ENCODE data around the gene RCAN2. TPM values are rescaled to one million over a fixed set of nuclear protein-coding genes. Genes with fewer than 3 reads are reported as not detected.

Gene RCAN2
- polyA plus RNA-seq, 3 donors = 1.9 to 8.4 (median 4.7) TPM

DNA sequence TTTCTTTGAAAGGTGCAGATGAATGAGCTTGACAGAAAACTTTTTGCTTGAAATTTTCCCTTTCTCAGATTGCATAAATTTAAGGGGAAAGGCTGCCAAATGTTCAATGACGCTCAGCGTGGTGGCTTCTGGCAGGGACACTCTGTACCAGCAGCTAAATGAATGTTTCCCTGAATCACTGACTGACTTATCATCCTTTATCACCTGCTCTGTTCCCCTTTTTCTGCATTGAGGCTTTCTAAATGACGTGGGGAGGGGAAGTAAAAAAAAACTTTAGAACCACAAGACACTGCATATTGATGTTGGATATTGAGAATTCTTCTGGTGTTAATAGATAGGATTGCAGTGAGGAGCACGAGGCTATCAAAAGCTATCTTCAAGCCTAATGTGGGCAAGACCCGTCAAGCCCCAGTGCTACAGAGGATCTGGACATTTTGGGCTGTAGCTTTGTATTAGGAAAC lies 273.5 kb downstream of the RCAN2 start:
- H3K27ac ChIP-seq (ENCODE audit: low read depth, low read length) = no peak overlapping the region
- 49 to 62% (median 57%) methylated on average over 5 of the region's 5 CpGs for WGBS, 3 donors

DNA sequence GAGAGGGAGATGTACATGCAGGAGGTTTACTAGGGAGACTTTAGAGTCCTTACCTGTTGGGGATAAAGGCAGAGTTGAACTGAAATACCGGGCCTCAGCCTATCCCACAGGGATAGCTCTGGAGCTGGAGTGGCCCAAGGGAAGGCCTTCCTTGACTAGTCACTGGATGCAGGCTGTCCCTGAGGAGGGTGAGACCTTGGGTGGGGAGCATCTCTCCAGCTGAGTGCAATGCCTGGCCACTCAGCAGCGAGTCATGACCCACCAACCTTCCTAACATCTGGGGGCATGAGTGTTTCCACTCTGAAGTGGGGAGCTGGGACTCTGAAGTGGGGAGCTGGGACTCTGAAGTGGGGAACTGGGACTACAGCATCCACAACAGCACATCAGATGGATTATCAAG lies 274.4 kb downstream of the RCAN2 start:
- H3K27ac ChIP-seq (ENCODE audit: low read depth, low read length) = no peak overlapping the region
- WGBS, 3 donors = 95 to 97% (median 95%) methylated on average over 2 of the region's 2 CpGs

DNA sequence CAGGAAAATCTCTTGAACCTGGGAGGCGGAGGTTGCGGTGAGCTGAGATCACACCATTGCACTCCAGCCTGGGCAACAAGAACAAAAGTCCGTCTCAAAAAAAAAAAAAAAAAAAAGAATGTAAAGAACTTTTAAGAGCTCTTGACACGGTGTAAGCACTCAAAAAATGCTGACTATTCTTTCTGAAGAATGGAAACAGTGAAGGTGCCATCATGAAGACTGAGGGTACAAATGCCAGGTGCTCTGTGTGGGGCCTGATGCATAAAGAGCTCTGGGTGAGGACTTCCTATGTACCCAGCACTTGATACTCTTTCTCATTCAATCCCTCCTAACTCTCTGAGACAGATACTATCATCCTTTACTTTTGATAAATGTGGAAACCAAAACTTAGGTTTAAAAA lies 275.5 kb downstream of the RCAN2 start:
- H3K27ac ChIP-seq (ENCODE audit: low read depth, low read length) = no peak overlapping the region
- WGBS, 3 donors = 91 to 94% (median 93%) methylated on average over 4 of the region's 4 CpGs

DNA sequence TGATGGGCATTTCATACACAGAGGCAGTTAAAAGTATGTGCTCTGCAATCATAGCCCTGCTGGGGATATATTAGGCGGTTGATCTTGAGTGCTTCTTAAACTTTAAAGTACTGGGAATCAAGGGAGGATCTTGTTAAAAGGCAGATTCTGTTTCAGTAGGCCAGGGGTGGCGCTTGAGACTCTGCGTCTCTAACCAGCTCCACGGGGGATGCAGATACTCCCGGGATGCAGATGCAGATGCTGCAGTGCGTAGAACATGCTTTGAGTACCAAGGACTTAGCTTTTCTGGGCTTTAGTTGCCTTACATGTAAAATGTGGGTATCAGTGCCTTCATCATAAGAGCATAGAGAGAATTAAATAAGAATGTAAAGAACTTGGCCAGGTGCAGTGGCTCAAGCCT lies 276.0 kb downstream of the RCAN2 start:
- 73 to 86% (median 84%) methylated on average over 6 of the region's 6 CpGs for WGBS, 3 donors
- H3K27ac ChIP-seq (ENCODE audit: low read depth, low read length) = no peak overlapping the region

DNA sequence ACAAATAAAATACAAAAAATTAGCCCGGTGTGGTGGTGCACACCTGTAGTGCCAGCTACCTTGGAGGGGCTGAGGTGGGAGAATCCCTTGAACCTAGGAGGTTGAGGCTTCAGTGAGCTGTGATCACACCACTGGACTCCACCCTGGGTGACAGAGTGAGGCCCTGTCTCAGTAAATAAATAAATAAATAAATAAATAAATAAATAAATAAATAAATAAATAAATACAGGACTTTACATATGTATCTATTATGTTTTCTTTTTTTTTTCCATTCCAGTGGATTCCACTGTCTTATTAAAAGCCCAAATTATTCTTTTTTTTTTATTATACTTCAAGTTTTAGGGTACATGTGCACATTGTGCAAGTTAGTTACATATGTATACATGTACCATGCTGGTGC lies 279.3 kb downstream of the RCAN2 start:
- WGBS, 3 donors = 96 to 97% (median 96%) methylated on average over 1 of the region's 1 CpG
- no peak overlapping the region for H3K27ac ChIP-seq (ENCODE audit: low read depth, low read length)

DNA sequence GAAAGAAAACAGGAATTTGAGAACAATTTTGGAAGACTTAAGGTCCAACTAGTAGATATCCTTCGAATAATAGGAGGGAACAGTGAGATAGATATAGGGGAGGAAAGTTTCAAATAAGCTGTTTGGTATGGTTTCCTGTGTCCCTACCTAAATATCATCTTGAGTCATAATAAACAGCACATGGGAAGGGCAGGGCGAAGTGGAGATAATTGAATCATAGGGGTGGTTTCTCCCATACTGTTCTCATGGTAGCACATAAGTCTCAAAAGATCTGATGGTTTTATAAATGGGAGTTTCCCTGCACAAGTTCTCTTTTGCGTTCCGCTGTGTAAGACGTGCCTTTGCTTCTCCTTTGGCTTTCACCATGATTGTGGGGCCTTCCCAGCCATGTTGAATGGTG lies 281.0 kb downstream of the RCAN2 start:
- 88 to 92% (median 90%) methylated on average over 5 of the region's 5 CpGs for WGBS, 3 donors
- H3K27ac ChIP-seq (ENCODE audit: low read depth, low read length) = no peak overlapping the region

DNA sequence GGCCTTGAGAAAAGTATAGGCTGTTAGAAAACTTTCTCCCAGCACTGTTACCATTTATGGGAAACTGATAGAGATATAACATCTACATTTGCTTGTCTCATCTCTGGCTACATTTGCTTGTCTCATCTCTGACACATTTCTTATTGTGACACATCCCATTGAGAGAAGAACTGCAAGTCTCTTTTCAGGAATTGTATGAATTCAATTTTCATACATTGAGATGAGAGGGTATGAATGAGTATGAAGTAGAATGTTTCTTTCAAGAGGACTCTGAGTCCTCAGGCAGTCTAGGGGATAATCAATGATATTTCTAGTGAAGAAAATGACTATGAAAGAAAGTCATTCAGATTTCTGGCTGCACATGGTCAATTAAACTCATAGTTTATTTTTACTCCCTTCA lies 282.9 kb downstream of the RCAN2 start:
- no peak overlapping the region for H3K27ac ChIP-seq (ENCODE audit: low read depth, low read length)

DNA sequence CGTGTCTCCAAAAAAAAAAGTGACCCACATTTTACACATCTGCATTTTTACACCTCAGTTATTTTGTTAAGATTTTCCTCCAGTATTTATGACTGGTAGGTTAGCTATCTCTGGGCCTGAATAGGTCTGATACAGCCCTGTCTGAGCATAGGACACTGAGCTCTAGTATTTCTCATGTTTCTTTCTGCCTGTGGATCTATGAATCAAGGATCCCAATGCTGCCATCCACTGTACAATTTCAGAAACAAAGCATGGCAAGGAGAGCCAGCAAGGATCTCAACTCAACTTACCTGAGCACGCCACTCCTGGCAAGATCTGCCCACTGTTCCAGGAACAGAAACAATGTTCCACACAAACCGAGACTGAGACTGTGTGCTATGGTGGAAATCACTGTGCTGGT lies 284.1 kb downstream of the RCAN2 start:
- 88 to 95% (median 89%) methylated on average over 3 of the region's 3 CpGs for WGBS, 3 donors

DNA sequence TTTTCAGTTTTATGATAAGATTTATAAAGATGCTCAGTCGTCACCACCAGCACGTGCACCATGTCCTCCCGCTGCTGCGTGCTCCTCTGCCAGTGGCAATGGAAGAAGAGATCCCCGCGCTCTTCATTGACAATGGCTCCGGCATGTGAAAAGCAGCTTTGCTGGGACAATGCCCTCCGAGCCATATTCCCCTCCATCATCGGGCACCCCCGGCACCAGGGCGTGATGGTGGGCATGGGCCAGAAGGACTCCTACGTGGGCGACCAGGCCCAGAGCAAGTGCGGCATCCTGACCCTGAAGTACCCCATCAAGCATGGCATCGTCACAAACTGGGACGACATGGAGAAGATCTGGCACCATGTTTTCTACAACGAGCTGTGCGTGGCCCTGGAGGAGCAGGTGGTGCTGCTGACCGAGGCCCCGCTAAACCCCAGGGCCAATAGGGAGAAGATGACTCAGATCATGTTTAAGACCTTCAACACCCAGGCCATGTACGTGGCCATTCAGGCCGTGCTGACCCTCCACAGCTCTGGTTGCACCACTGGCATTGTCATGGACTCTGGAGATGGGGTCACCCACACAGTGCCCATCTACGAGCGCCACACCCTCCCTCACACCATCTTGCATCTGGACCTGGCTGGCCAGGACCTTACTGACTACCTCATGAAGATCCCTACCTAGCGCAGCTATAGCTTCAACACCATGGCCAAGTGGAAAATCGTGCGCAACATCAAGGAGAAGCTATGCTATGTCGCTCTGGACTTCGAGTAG lies 286.2 kb downstream of the RCAN2 start:
- 96 to 97% (median 96%) methylated on average over 29 of the region's 29 CpGs for WGBS, 3 donors
- H3K27ac ChIP-seq (ENCODE audit: low read depth, low read length) = no peak overlapping the region

More for the DNA sequence above, 284.1 kb downstream of the RCAN2 start:
- no peak overlapping the region for H3K27ac ChIP-seq (ENCODE audit: low read depth, low read length)

DNA sequence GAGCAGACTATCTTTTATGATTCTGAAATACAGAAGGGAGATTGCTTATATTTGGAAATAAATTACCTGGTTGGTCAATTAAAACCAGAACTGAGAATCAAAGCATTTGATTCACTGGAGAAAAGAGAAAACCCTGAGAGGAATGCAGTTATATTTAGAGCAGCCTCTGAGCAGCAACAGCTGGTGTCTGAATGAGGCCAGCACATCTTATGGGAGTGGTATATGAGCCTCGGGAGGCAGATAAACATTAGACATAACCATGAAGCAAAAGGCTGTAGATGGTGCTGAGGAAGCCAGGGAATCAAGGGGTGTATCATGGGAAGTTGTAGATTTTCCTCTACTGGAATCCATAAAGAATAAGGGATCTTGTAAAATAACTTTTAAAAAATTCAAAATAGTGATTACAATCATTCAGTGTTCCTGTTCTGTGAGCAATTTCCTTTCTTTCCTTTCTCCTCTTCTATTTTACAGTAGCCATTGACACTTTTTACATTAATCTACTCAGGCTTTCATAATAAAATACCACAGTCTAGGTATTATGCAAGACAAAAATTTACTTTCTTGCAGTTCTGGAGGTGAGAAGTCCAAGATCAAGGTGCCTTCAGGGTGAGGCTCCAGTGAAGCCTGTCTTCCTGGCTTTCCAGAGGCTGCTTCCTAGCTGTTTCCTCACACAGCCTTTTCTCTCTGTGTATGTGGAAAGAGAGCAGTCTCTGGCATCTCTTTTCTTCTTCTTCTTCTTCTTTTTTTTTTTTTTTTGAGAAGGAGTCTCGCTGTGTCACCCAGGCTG lies 287.7 kb downstream of the RCAN2 start:
- H3K27ac ChIP-seq (ENCODE audit: low read depth, low read length) = no peak overlapping the region
- 61 to 89% (median 79%) methylated on average over 2 of the region's 2 CpGs for WGBS, 3 donors

DNA sequence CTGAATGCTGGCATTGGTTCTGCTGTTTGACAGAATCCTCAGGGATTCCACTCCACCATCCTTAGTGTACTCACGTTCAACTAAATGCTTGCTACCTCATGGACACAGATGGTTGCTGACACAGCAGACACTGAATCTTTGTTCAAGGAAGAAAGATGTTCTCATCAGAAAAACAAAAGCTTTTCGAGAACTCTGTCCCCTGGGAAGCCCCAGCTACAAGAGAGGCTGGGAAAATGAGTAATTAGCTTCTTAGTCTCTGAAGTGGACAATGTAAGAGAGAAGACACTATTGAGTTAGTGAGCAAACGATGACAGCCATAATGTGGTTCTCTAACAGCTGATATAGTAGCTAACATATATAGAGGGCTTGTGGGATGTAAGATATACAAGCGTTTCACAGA lies 289.5 kb downstream of the RCAN2 start:
- no peak overlapping the region for H3K27ac ChIP-seq (ENCODE audit: low read depth, low read length)
- WGBS, 3 donors = 71 to 80% (median 80%) methylated on average over 4 of the region's 4 CpGs

DNA sequence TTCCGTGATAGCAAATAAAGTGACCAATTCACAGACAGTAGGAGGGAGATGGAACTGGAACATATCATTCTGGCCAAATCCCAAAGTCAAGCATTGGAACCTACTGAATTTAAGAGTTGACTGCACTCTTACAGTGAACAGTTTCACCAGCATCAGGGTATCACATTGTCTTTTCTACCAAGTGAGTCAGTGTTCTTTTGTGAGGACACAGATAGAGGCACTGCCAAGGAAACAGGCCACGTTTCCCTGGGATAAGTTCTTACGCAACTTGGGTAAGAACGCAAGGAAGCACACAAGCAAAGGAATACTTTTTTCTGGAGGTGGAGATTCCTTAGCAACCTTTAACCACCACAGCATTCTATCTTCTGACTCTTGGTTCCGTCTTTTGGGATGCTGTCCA lies 291.9 kb downstream of the RCAN2 start:
- no peak overlapping the region for H3K27ac ChIP-seq (ENCODE audit: low read depth, low read length)
- WGBS, 3 donors = 70 to 74% (median 72%) methylated on average over 5 of the region's 5 CpGs

DNA sequence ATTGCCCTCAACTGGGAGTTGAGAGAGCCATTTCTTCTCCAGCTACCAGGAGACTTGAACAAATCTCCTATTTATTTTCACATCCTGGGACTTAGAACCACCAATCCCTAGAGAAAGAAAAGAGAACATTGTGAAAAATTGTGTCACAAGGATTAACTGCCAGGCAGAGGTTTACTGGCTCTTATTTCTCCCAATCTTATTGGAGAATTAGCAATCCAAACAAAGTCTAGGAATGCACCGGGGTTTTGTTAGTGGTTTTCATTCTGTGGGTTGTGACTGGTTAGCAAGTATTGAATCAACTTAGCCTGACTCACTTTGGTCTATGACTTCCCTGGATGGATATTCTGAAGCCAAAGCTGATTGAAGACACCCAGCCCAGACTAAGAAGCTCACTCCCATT lies 299.3 kb downstream of the RCAN2 start:
- H3K27ac ChIP-seq (ENCODE audit: low read depth, low read length) = no peak overlapping the region
- 60 to 75% (median 74%) methylated on average over 1 of the region's 1 CpG for WGBS, 3 donors

DNA sequence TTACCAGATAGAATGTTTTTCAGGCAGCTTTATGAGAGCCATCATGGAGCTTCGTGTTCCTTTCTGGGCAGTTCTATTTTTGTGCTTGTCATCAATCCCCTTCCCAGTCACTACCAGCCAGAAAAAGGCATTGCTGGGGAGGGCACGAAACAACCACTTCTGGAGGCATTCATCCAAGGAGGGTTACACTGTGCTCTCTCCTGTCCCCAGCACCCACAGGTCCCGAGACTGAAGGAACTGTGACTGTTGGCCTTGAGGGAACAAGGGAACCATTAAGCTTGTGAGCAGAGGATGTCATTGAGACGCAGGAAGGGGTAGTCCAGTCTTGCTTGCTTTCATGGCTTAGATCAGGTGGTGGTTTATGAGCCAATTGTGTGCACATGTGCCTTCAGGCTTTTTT lies 300.4 kb downstream of the RCAN2 start:
- WGBS, 3 donors = 91 to 94% (median 93%) methylated on average over 4 of the region's 4 CpGs
- H3K27ac ChIP-seq (ENCODE audit: low read depth, low read length) = no peak overlapping the region

DNA sequence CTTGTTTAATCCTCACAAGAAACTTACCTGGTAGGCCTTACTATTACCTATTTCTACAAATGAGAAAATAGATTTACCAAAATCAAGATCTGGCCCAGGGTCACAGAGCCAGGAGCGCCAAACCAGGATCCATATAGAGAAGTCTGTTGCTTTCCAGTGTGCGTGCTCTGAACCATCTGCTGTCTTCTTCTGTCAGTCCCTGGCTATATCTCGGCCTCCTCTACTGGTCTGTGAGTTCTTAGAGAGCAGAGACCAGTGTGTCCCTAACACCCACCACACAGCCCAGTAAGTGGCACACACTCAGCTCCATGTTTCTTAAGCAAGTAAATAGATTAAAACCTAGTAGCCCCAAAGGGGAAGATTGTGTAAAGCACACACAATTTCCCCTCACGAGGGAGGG lies 301.5 kb downstream of the RCAN2 start:
- 89 to 93% (median 93%) methylated on average over 4 of the region's 4 CpGs for WGBS, 3 donors
- no peak overlapping the region for H3K27ac ChIP-seq (ENCODE audit: low read depth, low read length)

DNA sequence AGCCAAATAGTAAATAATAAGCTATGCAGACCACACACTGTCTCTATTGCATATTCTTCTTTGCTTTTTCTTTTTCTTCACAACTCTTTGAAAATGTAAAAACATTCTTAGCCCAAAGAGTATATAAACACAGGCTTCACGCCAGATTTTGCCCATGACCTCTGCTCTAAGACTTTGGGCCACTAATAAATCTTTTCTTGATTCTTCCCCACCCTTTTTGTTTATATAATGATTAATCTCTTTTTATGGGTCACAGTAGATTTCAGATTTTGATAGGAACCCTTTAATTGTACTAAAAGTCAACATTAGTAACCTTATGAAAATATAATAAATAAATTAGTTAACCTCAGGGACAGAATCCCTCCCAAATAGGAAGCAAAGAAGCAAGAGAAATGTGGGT lies 304.7 kb downstream of the RCAN2 start:
- H3K27ac ChIP-seq (ENCODE audit: low read depth, low read length) = no peak overlapping the region
- WGBS, 3 donors = 52 to 88% (median 69%) methylated on average over 1 of the region's 1 CpG

DNA sequence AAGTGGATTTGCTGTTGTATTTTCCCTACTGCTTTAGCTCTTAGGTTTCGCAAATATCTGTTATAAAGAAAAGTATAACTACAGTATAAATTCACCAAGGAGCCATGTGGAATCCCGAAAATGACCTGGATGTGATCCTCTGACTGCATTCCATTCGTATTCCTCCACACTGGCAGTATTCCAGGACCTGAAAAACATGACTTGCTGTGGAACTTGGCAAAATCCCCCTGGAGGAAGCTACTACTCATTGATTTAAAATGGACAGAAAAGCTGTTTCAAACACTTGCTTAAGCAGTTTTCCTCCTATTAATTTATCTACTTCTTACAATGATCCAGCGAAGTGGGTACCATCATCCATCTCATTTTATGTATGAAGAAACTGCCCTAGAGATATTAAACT lies 307.1 kb downstream of the RCAN2 start:
- WGBS, 3 donors = 49 to 60% (median 52%) methylated on average over 4 of the region's 4 CpGs
- H3K27ac ChIP-seq (ENCODE audit: low read depth, low read length) = no peak overlapping the region

DNA sequence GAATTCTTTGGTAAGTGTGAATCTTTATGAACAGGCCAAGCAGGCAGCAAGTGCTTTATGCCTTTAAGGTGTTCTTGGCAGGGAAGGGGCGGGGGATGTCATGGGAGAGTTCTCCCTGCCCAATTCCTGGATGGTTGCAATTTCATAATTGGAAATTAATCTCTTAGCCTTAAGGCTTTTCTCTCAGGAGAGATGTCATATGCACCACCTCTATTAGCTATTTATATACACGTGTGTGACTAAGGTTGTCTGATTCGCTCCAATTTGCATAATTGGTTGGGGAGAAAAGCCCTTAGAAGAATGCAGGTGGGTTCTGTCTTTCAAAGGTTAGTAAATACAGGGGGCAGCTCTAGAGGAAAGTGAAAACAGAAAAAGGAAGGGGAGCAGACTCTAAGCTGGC lies 315.3 kb downstream of the RCAN2 start:
- 79 to 84% (median 80%) methylated on average over 3 of the region's 3 CpGs for WGBS, 3 donors
- no peak overlapping the region for H3K27ac ChIP-seq (ENCODE audit: low read depth, low read length)

DNA sequence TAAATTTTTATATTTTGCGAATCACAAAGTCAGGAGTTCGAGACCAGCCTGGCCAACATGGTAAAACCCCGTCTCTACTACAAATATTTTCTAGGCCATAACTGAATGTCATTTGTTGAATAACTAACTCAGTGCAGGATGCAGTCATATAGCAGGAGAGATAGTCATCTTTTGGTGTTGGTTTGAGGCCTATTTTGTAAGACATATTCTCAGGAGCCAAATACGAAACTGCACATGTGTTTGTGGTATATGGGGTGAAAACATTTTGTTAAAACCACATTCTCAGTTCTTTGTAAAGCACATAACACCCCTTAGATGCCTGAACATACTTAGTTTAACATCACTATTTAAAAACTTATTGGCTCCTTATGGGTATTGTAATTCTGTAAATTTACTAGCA lies 315.8 kb downstream of the RCAN2 start:
- WGBS, 3 donors = 87 to 89% (median 88%) methylated on average over 4 of the region's 4 CpGs

DNA sequence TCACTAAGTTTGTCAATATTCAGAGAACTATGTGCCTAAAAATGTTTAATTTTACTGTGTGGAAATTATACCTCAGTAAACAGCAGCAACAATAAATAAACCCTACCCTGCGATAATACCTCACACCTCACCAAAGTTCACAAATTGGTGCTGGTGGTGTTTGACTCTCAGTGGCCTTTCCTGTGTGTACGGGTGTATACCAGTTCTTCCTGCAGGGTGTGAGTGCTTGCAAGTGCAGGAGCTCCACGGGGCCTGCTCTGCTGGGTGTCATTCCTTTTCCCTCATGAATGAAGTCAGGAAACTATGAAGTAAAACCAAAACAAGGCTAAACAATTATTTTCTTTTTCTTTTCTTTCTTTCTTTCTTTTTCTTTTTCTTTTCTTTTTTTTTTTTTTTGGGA lies 316.3 kb downstream of the RCAN2 start:
- 79 to 82% (median 81%) methylated on average over 3 of the region's 3 CpGs for WGBS, 3 donors
- no peak overlapping the region for H3K27ac ChIP-seq (ENCODE audit: low read depth, low read length)

More for the DNA sequence above, 315.8 kb downstream of the RCAN2 start:
- no peak overlapping the region for H3K27ac ChIP-seq (ENCODE audit: low read depth, low read length)
